ENCODE results near the gene STK4. TPM values are rescaled to one million over a fixed set of nuclear protein-coding genes. Genes with fewer than 3 reads are reported as not detected.
A peak's percentile ranks its signal among the peaks of the same experiment; 100 is the strongest.
"Not testable (repeated sequence)": the region's sequence is repeated elsewhere in the genome, so short reads cannot be mapped to it uniquely, and the experiment has no call there.

STK4 gene
- total RNA-seq, 1 donor = 35.8 TPM

- H3K4me3 ChIP-seq (ENCODE audit: low read depth, low read length) = no peak overlapping the region
- no peak for TF ChIP-seq CTCF (IDR thresholded peaks at IDR 0.05; ENCODE audit: insufficient read depth, low read depth, low read length)
- no peak for DNase-seq (ENCODE audit: low read depth)
Observed at GRCh38 chr20:45019027-45019761, 52.9 kb downstream of the STK4 start.

GRCh38 chr20:45019762-45020123 lies 53.4 kb downstream of the STK4 start:
- H3K4me3 ChIP-seq (ENCODE audit: low read depth, low read length) = no peak overlapping the region
- DNase-seq (ENCODE audit: low read depth) = no peak
- no peak for TF ChIP-seq CTCF (IDR thresholded peaks at IDR 0.05; ENCODE audit: insufficient read depth, low read depth, low read length)

- H3K4me3 ChIP-seq (ENCODE audit: low read depth, low read length) = no peak overlapping the region
- TF ChIP-seq CTCF (IDR thresholded peaks at IDR 0.05; ENCODE audit: insufficient read depth, low read depth, low read length) = no peak
Observed at GRCh38 chr20:45020236-45020886, 54.0 kb downstream of the STK4 start.

GRCh38 chr20:45021631-45022030 lies 55.3 kb downstream of the STK4 start:
- peak; percentile 60 for DNase-seq (ENCODE audit: low read depth)
- no peak for TF ChIP-seq CTCF (IDR thresholded peaks at IDR 0.05; ENCODE audit: insufficient read depth, low read depth, low read length)
- H3K4me3 ChIP-seq (ENCODE audit: low read depth, low read length) = no peak overlapping the region

More at GRCh38 chr20:45020236-45020886, 54.0 kb downstream of the STK4 start:
- DNase-seq (ENCODE audit: low read depth) = peak; percentile 82

- DNase-seq (ENCODE audit: low read depth); H3K4me3 ChIP-seq (ENCODE audit: low read depth, low read length): not testable (repeated sequence)
Observed at GRCh38 chr20:45023140-45023539, 56.8 kb downstream of the STK4 start.

- no peak for TF ChIP-seq CTCF (IDR thresholded peaks at IDR 0.05; ENCODE audit: insufficient read depth, low read depth, low read length)
- no peak for DNase-seq (ENCODE audit: low read depth)
- no peak overlapping the region for H3K4me3 ChIP-seq (ENCODE audit: low read depth, low read length)
Observed at GRCh38 chr20:45028424-45029136, 62.3 kb downstream of the STK4 start.

GRCh38 chr20:45029884-45030283 lies 63.6 kb downstream of the STK4 start:
- no peak overlapping the region for H3K4me3 ChIP-seq (ENCODE audit: low read depth, low read length)
- TF ChIP-seq CTCF (IDR thresholded peaks at IDR 0.05; ENCODE audit: insufficient read depth, low read depth, low read length) = no peak
- no peak for DNase-seq (ENCODE audit: low read depth)
